GM18499 (cell line): ENCODE data around the gene CRACR2A.

ENCODE experiments used
- ATAC-seq: cut with Tn5 transposase; IDR thresholded peaks from one replicate; pipeline ENCODE4 v1.9.1; 2021; ENCODE audit warnings: moderate number of reproducible peaks; ENCODE audit not compliant: insufficient read depth, unreplicated experiment

Gene CRACR2A

GRCh38 chr12:3752741-3753486, at the start of gene CRACR2A:
Gene CRACR2A, minus strand, starts transcription at chr12:3753109. Its CDS starts 56,110 bp downstream, at chr12:3696999.
- no peak for ATAC-seq

GRCh38 chr12:3797531-3798048, 44.7 kb upstream of the CRACR2A start:
- ATAC-seq: no peak

- ATAC-seq: no peak
Measured at GRCh38 chr12:3795492-3796133, 42.7 kb upstream of the CRACR2A start.

- ATAC-seq: no peak
Measured at GRCh38 chr12:3795066-3795465, 42.2 kb upstream of the CRACR2A start.

- no peak for ATAC-seq
Measured at GRCh38 chr12:3792623-3793288, 39.8 kb upstream of the CRACR2A start.

GRCh38 chr12:3791256-3791874, 38.5 kb upstream of the CRACR2A start:
- ATAC-seq: no peak

GRCh38 chr12:3790642-3791041, 37.7 kb upstream of the CRACR2A start:
- no peak for ATAC-seq

- no peak for ATAC-seq
Measured at GRCh38 chr12:3789838-3790237, 36.9 kb upstream of the CRACR2A start.

DNA sequence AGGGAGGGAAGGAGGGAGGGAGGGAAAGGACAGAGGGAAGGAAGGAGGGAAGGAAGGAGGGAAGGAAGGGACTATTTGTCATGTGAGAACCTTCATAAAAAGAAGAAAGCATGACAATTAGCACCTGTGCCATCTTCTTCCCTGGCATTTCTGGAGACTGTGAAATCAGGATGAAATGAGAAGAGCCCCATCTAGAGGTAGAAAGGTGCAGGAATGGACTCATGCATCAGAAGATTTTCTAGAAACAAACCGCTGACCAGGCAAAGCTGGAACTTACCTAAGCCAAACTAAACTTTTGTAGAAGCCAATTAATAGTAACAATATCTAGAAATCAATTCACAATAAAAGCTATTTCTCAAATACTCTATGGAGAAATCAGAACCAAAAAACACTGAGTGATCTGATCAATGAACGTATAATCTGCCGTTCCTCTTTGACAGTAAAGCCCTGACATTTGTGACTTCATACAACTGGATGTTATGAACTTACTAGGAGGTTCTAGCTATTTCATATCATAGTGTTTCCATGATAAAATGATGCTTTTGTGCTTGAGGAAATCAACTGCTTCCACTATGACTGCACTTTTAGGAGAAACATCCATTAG, 24.4 kb upstream of the CRACR2A start:
- no peak for ATAC-seq

DNA sequence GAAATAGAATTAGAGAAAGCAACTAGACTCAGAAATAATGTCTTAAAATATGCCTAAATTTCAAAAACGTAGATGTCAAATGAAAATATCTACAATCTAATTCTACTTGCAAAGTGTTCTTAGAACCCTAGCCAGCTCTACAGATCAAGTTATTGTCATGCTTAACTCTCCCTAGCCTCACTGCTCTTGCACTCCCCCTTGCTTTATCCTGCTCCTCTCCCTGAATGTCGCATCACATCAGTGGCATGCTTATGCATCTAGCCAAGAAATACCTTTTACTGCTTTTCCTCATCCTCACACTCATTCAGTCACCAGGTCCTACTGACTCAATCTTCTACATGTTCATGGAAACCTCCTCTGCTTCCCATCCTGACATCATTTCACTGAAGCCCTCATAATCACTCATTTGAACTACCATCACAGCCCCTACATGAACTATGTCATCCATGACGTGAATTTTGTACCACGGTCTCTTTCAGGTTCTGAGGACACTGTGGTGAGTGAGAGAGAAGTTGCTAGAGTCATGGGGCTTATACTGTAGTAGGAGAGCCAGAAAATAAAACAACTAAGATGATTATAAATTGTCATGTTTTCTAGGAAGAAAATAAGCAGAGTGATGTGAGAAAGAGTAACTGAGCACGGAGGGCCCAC, 22.6 kb upstream of the CRACR2A start:
- no peak for ATAC-seq

GRCh38 chr12:3772380-3772779, 19.5 kb upstream of the CRACR2A start:
- ATAC-seq: no peak

DNA sequence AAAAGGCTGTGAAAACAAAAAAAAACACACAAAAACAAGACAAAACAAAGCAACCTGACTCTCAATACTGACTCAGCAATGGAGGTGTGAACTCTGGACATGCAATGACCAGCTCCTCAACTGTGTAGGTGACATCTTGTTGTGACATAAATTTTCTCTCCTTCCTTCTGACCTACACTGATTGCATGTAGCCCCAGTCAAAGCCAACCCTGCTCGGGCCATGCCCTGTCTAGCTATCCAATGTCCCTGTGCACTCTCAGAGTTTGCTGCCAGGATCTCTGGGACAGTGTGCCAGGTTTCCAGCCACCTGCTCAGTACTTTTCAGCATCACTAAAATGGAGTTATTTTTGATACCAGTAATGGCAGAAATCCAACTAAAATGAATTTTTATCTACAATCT, 18.9 kb upstream of the CRACR2A start:
- no peak for ATAC-seq

DNA sequence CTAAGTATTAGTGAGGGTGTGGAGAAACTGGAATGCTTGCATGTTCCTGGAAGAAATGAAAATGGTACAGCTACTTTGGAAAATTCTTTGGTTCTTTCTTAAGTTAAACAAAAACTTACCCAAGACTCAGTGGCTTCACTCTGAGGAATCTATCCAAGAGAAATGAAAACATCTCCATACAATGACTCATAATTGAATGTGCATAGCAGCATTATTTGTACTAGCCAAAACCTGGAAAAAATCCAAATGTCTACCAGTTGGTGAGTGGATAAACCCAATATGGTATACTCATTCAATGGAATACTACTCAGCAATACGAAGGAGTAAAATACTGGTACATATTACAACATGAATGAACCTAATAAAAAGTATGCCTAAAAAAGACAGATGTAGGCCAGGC, 18.0 kb upstream of the CRACR2A start:
- no peak for ATAC-seq

DNA sequence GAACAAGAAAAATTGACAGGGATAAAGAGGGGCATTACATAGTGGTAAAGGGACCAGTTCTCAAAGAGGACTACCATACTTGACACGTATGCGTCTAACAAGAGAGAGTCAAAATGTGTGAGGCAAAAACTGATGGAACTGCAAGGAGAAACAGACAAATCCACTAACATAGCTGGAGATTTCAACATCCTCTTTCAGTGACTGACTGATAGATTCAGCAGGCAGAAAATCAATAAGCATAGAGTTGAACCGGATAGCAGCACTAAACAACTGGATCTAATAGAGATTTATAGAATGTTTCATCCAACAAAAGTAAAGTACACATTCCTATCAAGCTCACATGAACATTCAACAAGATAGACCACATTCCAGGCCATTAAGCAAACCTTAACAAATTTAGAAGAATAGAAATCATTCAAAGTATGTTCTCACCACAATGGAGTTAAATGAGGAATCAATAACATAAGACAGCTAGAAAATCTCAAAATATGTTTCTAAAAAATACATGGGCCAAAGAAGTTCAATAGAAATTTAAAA, 16.1 kb upstream of the CRACR2A start:
- ATAC-seq: no peak

GRCh38 chr12:3761116-3761735, 8.3 kb upstream of the CRACR2A start:
- no peak for ATAC-seq

GRCh38 chr12:3759878-3760277, 7.0 kb upstream of the CRACR2A start:
- ATAC-seq: no peak

GRCh38 chr12:3757261-3757660, 4.4 kb upstream of the CRACR2A start:
- no peak for ATAC-seq

DNA sequence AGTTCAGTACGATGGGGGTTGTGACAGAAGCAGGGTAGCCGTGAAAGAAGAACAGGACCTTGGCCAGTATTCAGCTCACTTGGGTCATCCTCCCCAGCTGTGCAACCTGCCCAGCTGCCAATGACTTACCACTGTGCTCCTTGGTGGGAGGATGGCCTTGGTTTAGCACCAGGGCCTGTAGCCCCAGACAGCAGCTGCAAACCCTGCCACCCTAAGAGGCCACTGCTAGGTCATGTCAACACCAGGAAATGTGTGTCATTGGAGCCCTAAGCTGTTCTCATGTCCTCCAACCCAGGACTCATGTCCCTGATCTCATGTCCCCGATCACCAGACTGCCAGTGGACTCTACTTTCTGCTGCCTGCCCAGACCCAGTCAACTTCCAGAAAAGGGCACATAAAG, 3.0 kb upstream of the CRACR2A start:
- no peak for ATAC-seq
